Caco-2 (cell line): ENCODE data around the gene STEAP3. TPM values are rescaled to one million over a fixed set of nuclear protein-coding genes. Genes with fewer than 3 reads are reported as not detected.

Experiments used
- BruUV-seq: library from RNA; stranded (reverse); fragments of 400-500 nt; replicated peaks from 2 replicates; lab custom pipeline; 2021; lab: Mats Ljungman, UMichigan
- CTCF ChIA-PET: fragments of 300-600 bp; sonication (Branson Sonifier 250); formaldehyde crosslinking; loops from one replicate; lab custom pipeline; 2022; ENCODE audit warnings: antibody characterized with exemption; lab: Charles Lee
- POLR2A ChIA-PET: fragments of 300-600 bp; sonication (Branson Sonifier 250); formaldehyde crosslinking; loops from one replicate; lab custom pipeline; 2022; ENCODE audit warnings: antibody characterized with exemption; lab: Charles Lee
- DNase-seq, 2 experiments: peaks; one replicate each; pipeline versions ENCODE4 v3.0.0 to v3.0.0-alpha.2; 2020 to 2022
- H3K27me3 ChIP-seq: replicated peaks from 2 replicates; pipeline ENCODE4 v1.6.0; 2011; ENCODE audit warnings: low read length; ENCODE audit not compliant: control insufficient read depth, insufficient read depth
- H3K36me3 ChIP-seq: 2 replicates; pipeline ENCODE4 v1.5.1; 2011; ENCODE audit warnings: low read length; ENCODE audit not compliant: control insufficient read depth, insufficient read depth
- H3K4me1 ChIP-seq: fragments of 250-450 bp; sonication (Bioruptor Pico); 2 replicates; pipeline ENCODE4 v1.5.1; 2020; ENCODE audit warnings: mild to moderate bottlenecking
- H3K4me3 ChIP-seq: 2 replicates; pipeline ENCODE4 v1.5.1; 2011; ENCODE audit warnings: low read depth, mild to moderate bottlenecking, control low read depth, low read length
- H3K9me3 ChIP-seq: fragments of 250-450 bp; sonication (Bioruptor Pico); 2 replicates; pipeline ENCODE4 v1.5.1; 2020; ENCODE audit warnings: mild to moderate bottlenecking, moderate library complexity
- H3K27ac Mint-ChIP-seq: one replicate; pipeline ENCODE4 v1.8.0; 2022; ENCODE audit warnings: mixed read lengths; ENCODE audit not compliant: unreplicated experiment
- H3K27me3 Mint-ChIP-seq: one replicate; pipeline ENCODE4 v1.8.0; 2022; ENCODE audit warnings: mixed read lengths; ENCODE audit not compliant: insufficient read depth, unreplicated experiment
- H3K36me3 Mint-ChIP-seq: one replicate; pipeline ENCODE4 v1.8.0; 2022; ENCODE audit warnings: mild to moderate bottlenecking, mixed read lengths; ENCODE audit not compliant: insufficient read depth, unreplicated experiment
- H3K4me1 Mint-ChIP-seq: one replicate; pipeline ENCODE4 v1.8.0; 2022; ENCODE audit warnings: low read depth, mixed read lengths; ENCODE audit not compliant: unreplicated experiment
- H3K4me3 Mint-ChIP-seq: one replicate; pipeline ENCODE4 v1.8.0; 2022; ENCODE audit warnings: mild to moderate bottlenecking, moderate library complexity, mixed read lengths; ENCODE audit not compliant: unreplicated experiment
- H3K9me3 Mint-ChIP-seq: one replicate; pipeline ENCODE4 v1.8.0; 2022; ENCODE audit warnings: mixed read lengths; ENCODE audit not compliant: unreplicated experiment
- CTCF ChIP-seq, 2 experiments: fragments of 200-600 bp in 1 of 2; IDR thresholded peaks; 1 replicate in 1 of 2; 2 replicates in 1 of 2; pipeline versions ENCODE4 v1.5.1 to v1.8.0; 2011 to 2022; ENCODE audit warnings: antibody characterized with exemption in 1 of 2, control low read depth in 1 of 2, inconsistent platforms in 1 of 2, low read depth in 1 of 2, low read length in 1 of 2, mild to moderate bottlenecking in 1 of 2, moderate library complexity in 1 of 2; ENCODE audit not compliant: insufficient read depth in 1 of 2, severe bottlenecking in 1 of 2, unreplicated experiment in 1 of 2
- intact Hi-C: fragments of 100-400 bp; cut with micrococcal nuclease; formaldehyde crosslinking; loops from one replicate; pipeline ENCODE4 v1.10.0; 2022; ENCODE audit not compliant: unreplicated experiment
- total RNA-seq: library from RNA; stranded (reverse); gene quantifications from 2 replicates; pipeline ENCODE4 v1.2.3, GENCODE V29; 2022

Gene STEAP3
- total RNA-seq, 1 experiment from 2014 or later: 20.4 TPM

GRCh38 chr2:119295688-119296375 is 72.2 kb downstream of the STEAP3 start:
- TF ChIP-seq CTCF (IDR thresholded peaks at IDR 0.05; ENCODE audit: insufficient read depth in 1 of 2, low read depth in 1 of 2, low read length in 1 of 2, severe bottlenecking in 1 of 2, unreplicated experiment in 1 of 2): no peak
- H3K36me3 ChIP-seq: no peaks in the 10 kb centered on the region
- intact Hi-C loops: no loop called here
- Mint-ChIP-seq H3K27me3 (no peaks in the 10 kb centered on the region), H3K4me1 (no peaks in the 10 kb centered on the region), H3K27ac (no peak overlapping the region), H3K9me3 (no peaks in the 10 kb centered on the region), H3K36me3 (no peaks in the 10 kb centered on the region), H3K4me3 (no peak overlapping the region)
- no peak for DNase-seq
- ChIA-PET POLR2A (no interaction called here), CTCF (no interaction called here)
- H3K9me3 ChIP-seq: no peaks in the 10 kb centered on the region
- no peaks in the 10 kb centered on the region for H3K27me3 ChIP-seq
- no TSS peak for BruUV-seq
- no peaks in the 10 kb centered on the region for H3K4me1 ChIP-seq
- no peak overlapping the region for H3K4me3 ChIP-seq

GRCh38 chr2:119301413-119301812 is 77.8 kb downstream of the STEAP3 start:
- ChIA-PET POLR2A (no interaction called here), CTCF (no interaction called here)
- Mint-ChIP-seq H3K36me3 (no peaks in the 10 kb centered on the region), H3K9me3 (no peaks in the 10 kb centered on the region), H3K4me1 (peaks cover 7% of the 10 kb centered on the region), H3K27me3 (no peaks in the 10 kb centered on the region), H3K27ac (no peak overlapping the region), H3K4me3 (no peak overlapping the region)
- no peaks in the 10 kb centered on the region for H3K27me3 ChIP-seq
- H3K36me3 ChIP-seq: no peaks in the 10 kb centered on the region
- no peaks in the 10 kb centered on the region for H3K4me1 ChIP-seq
- no peak for DNase-seq
- intact Hi-C loops: no loop called here
- no TSS peak for BruUV-seq
- H3K4me3 ChIP-seq: no peak overlapping the region
- TF ChIP-seq CTCF (IDR thresholded peaks at IDR 0.05; ENCODE audit: insufficient read depth in 1 of 2, low read depth in 1 of 2, low read length in 1 of 2, severe bottlenecking in 1 of 2, unreplicated experiment in 1 of 2): no peak
- H3K9me3 ChIP-seq: no peaks in the 10 kb centered on the region

- Mint-ChIP-seq H3K27ac (no peak overlapping the region), H3K36me3 (no peaks in the 10 kb centered on the region), H3K4me1 (peaks cover 7% of the 10 kb centered on the region), H3K4me3 (no peak overlapping the region), H3K27me3 (no peaks in the 10 kb centered on the region), H3K9me3 (no peaks in the 10 kb centered on the region)
- ChIA-PET CTCF (no interaction called here), POLR2A (no interaction called here)
- Histone ChIP-seq H3K27me3 (no peaks in the 10 kb centered on the region), H3K4me1 (no peaks in the 10 kb centered on the region), H3K4me3 (no peak overlapping the region), H3K36me3 (no peaks in the 10 kb centered on the region), H3K9me3 (no peaks in the 10 kb centered on the region)
- DNase-seq: no peak
- intact Hi-C loops: no loop called here
- no TSS peak for BruUV-seq
- no peak for TF ChIP-seq CTCF (IDR thresholded peaks at IDR 0.05; ENCODE audit: insufficient read depth in 1 of 2, low read depth in 1 of 2, low read length in 1 of 2, severe bottlenecking in 1 of 2, unreplicated experiment in 1 of 2)
These were observed 81.2 kb downstream of the STEAP3 start for GRCh38 chr2:119304847-119305246.
